KMS-11 (cell line): ENCODE measurements around the gene NCOA6.

Experiments
- H2AFZ ChIP-seq: fragments of 200-600 bp; sonication (generic); 2 replicates; pipeline ENCODE4 v1.6.1; 2016; ENCODE audit warnings: antibody characterized with exemption, mixed run types, low read depth
- H3K27ac ChIP-seq: fragments of 200-600 bp; sonication (generic); 2 replicates; pipeline ENCODE4 v1.6.1; 2016; ENCODE audit warnings: mild to moderate bottlenecking, mixed run types
- H3K27me3 ChIP-seq: fragments of 200-600 bp; sonication (generic); 2 replicates; pipeline ENCODE4 v1.6.1; 2017; ENCODE audit warnings: mild to moderate bottlenecking, low read depth, mixed run types, moderate library complexity; ENCODE audit not compliant: insufficient read depth
- H3K36me3 ChIP-seq: fragments of 200-600 bp; sonication (generic); 2 replicates; pipeline ENCODE4 v1.6.1; 2017; ENCODE audit warnings: mild to moderate bottlenecking, mixed run types; ENCODE audit not compliant: insufficient read depth
- H3K4me1 ChIP-seq: fragments of 200-600 bp; sonication (generic); 2 replicates; pipeline ENCODE4 v1.6.1; 2016; ENCODE audit warnings: mild to moderate bottlenecking, low read depth, mixed run types; ENCODE audit not compliant: poor library complexity, severe bottlenecking
- H3K4me2 ChIP-seq: fragments of 200-600 bp; sonication (generic); 2 replicates; pipeline ENCODE4 v1.7.0; 2016; ENCODE audit warnings: mild to moderate bottlenecking, mixed run types
- H3K4me3 ChIP-seq: fragments of 200-600 bp; sonication (generic); IDR thresholded peaks from 2 replicates; pipeline ENCODE4 v1.6.1; 2017; ENCODE audit warnings: low read depth, low read length, mixed read lengths; ENCODE audit not compliant: insufficient read depth
- H3K79me2 ChIP-seq: fragments of 200-600 bp; sonication (generic); 2 replicates; pipeline ENCODE4 v1.6.1; 2016; ENCODE audit warnings: low read depth, mixed run types; ENCODE audit not compliant: insufficient read depth
- H3K9ac ChIP-seq: fragments of 200-600 bp; sonication (generic); 2 replicates; pipeline ENCODE4 v1.6.1; 2016; ENCODE audit warnings: mild to moderate bottlenecking, mixed run types
- H4K20me1 ChIP-seq: fragments of 200-600 bp; sonication (generic); 2 replicates; pipeline ENCODE4 v1.6.1; 2016; ENCODE audit warnings: mild to moderate bottlenecking, mixed run types; ENCODE audit not compliant: insufficient read depth
- CTCF ChIP-seq: fragments of 200-600 bp; sonication (generic); conservative IDR thresholded peaks from 2 replicates; pipeline ENCODE4 v1.6.1; 2017; ENCODE audit warnings: low read depth, mild to moderate bottlenecking, antibody characterized with exemption, low read length, moderate library complexity, mixed read lengths

Gene NCOA6

GRCh38 chr20:34748709-34749108 is 76.7 kb downstream of the NCOA6 start:
- H3K27me3 ChIP-seq = no peaks in the 10 kb centered on the region
- H3K4me1 ChIP-seq = no peaks in the 10 kb centered on the region
- H3K36me3 ChIP-seq = peaks cover 3% of the 10 kb centered on the region; the same call in 1 of the 2 replicates
- no peak overlapping the region for H3K4me3 ChIP-seq
- no peak for TF ChIP-seq CTCF
- no peaks in the 10 kb centered on the region for H3K79me2 ChIP-seq
- no peaks in the 10 kb centered on the region for H4K20me1 ChIP-seq
- H2AFZ ChIP-seq = no peak overlapping the region
- H3K9ac ChIP-seq = no peak overlapping the region
- H3K27ac ChIP-seq = no peak overlapping the region
- no peak overlapping the region for H3K4me2 ChIP-seq

- no peak overlapping the region for H3K27ac ChIP-seq
These were observed 78.0 kb downstream of the NCOA6 start for GRCh38 chr20:34747479-34747878.

GRCh38 chr20:34746674-34747073 is 78.8 kb downstream of the NCOA6 start:
- no peak overlapping the region for H2AFZ ChIP-seq
- no peak overlapping the region for H3K4me2 ChIP-seq
- H3K27ac ChIP-seq = no peak overlapping the region
- TF ChIP-seq CTCF = no peak
- no peak overlapping the region for H3K9ac ChIP-seq
- no peaks in the 10 kb centered on the region for H3K79me2 ChIP-seq
- H3K4me1 ChIP-seq = no peaks in the 10 kb centered on the region
- no peak overlapping the region for H3K4me3 ChIP-seq
- no peaks in the 10 kb centered on the region for H3K27me3 ChIP-seq
- peaks cover 3% of the 10 kb centered on the region; the same call in 1 of the 2 replicates for H3K36me3 ChIP-seq
- no peaks in the 10 kb centered on the region for H4K20me1 ChIP-seq

More at GRCh38 chr20:34747479-34747878, 78.0 kb downstream of the NCOA6 start:
- H3K79me2 ChIP-seq = no peaks in the 10 kb centered on the region
- no peak overlapping the region for H3K9ac ChIP-seq
- H2AFZ ChIP-seq = no peak overlapping the region
- no peak overlapping the region for H3K4me2 ChIP-seq
- no peak overlapping the region for H3K4me3 ChIP-seq
- no peaks in the 10 kb centered on the region for H3K27me3 ChIP-seq
- H3K4me1 ChIP-seq = no peaks in the 10 kb centered on the region
- no peaks in the 10 kb centered on the region for H4K20me1 ChIP-seq
- H3K36me3 ChIP-seq = peaks cover 3% of the 10 kb centered on the region; the same call in 1 of the 2 replicates
- no peak for TF ChIP-seq CTCF

GRCh38 chr20:34744847-34745246 is 80.6 kb downstream of the NCOA6 start:
- H3K36me3 ChIP-seq = no peaks in the 10 kb centered on the region; the same call in 1 of the 2 replicates
- no peak overlapping the region for H3K27ac ChIP-seq
- no peak overlapping the region for H2AFZ ChIP-seq
- TF ChIP-seq CTCF = no peak
- no peaks in the 10 kb centered on the region for H3K4me1 ChIP-seq
- H3K27me3 ChIP-seq = no peaks in the 10 kb centered on the region
- no peaks in the 10 kb centered on the region for H3K79me2 ChIP-seq
- no peaks in the 10 kb centered on the region for H4K20me1 ChIP-seq
- H3K9ac ChIP-seq = no peak overlapping the region
- no peak overlapping the region for H3K4me3 ChIP-seq
- no peak overlapping the region for H3K4me2 ChIP-seq
